ENCODE measurements around the gene GDF10. TPM values are rescaled to one million over a fixed set of nuclear protein-coding genes. Genes with fewer than 3 reads are reported as not detected.

GDF10 gene
- total RNA-seq, 1 donor from 2014 or later: not detected

DNA sequence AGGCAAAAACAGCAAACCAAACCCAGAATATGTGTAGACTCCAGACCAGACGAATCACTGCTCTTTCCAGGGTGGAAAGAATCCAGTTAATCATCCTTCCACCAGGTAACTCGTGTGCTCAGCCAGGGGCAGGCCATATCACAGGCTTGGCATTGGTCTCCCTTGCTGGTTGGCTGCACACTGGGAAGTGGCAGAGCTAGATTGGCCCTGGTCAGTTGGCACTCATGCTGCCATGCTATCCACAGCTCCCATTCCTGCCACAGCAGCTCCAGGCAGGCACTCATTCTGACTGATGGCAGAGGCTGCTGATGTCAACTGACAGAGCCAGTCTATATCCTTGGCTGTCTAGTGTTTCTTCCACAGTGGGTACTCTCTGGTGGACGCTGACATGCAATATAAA lies 9.7 kb upstream of the GDF10 start:
- intact Hi-C loops (cut with micrococcal nuclease): no loop called here

DNA sequence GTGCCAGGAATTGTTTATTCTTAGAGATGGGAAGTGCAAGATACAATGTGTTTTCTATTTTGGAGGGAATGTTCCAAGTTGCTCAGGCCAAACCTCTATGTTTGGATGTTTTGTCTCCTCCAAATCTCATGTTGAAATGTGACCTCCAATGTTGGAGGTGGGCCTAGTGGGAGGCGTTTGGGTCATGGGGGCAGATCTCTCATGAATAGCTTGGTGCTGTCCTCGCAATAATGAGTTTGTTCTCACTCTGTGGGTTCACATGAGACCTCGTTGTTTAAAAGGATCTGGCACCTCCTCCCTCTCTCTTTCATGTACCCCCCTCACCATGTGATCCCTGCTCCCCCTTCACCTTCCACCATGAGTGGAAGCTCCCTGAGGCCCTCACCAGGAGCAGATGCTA lies 8.3 kb upstream of the GDF10 start:
- intact Hi-C loops (cut with micrococcal nuclease): no loop called here

DNA sequence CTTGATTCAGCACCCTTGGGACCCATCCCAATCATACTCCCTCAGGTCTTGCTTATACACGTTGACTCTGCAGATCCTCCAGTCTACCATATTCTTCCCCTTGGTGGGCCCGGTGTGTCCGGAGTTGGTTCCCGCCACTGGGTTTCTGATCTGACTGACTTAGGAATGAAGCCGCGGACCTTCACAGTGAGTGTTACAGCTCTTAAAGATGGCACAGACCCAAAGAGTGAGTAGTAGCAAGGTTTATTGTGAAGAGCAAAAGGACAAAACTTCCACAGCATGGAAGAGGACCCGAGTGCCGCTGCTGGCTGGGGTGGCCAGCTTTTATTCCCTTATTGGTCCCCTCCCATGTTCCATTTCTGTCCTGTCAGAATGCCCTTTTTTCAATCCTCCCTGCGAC lies 5.9 kb upstream of the GDF10 start:
- intact Hi-C loops (cut with micrococcal nuclease): no loop called here

GRCh38 chr10:47294501-47294900 lies 5.5 kb upstream of the GDF10 start:
- intact Hi-C loops (cut with micrococcal nuclease): no loop called here

DNA sequence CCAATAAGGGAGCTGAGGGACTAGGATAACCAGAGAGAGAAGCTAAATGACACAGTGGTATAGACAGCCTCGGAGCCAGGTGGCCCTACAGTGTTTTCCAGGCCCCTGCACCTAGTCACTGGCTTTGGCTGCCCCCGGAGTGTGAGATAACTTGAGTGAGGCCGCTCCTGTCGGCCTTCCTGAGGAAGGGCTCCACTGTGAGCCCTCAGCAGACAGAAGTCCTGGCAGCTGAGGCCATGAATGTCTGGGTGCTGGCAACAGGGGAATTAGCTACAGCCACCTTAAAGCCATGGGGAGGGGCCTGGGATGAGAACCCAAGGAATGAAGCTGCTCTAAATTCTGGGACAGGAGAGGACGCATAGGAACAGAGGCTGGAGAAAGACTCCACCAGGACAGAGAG lies 4.6 kb upstream of the GDF10 start:
- intact Hi-C loops (cut with micrococcal nuclease): no loop called here

GRCh38 chr10:47296156-47296894 lies 3.7 kb upstream of the GDF10 start:
- intact Hi-C loops (cut with micrococcal nuclease): no loop called here

GRCh38 chr10:47296941-47297340 lies 3.1 kb upstream of the GDF10 start:
- intact Hi-C loops (cut with micrococcal nuclease): no loop called here

DNA sequence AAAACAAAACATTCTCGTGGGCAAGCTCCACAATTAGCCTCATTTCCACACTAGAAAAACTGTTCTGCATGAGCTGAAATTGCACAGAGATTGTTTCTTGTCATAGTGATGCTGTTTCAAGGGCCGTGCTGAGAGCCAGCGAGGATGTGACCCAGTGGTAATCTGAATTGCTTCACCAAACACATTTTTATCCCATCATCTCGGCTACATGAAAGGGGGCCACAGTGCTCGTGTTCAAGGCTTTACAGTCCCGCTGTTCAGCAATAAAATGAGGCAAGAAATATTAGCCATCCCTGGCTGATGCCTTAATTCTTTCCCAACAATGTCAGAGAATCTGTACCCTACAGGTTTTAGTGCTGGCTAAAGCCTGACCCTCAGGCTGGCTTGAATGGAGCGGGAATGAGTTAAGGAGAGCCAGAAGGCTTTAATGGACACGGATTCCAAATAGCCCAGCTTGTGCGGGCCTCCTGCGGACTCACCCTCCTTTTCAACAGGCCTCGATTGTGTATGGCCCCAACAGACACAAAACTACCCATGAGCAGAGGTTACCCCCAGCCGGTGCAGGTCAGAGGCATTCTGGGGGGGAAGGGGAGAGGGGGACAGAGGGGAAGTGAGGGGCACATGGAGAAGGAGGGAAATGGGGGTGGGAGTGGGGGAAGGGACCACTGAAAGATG lies 2.0 kb upstream of the GDF10 start:
- intact Hi-C loops (cut with micrococcal nuclease): no loop called here

DNA sequence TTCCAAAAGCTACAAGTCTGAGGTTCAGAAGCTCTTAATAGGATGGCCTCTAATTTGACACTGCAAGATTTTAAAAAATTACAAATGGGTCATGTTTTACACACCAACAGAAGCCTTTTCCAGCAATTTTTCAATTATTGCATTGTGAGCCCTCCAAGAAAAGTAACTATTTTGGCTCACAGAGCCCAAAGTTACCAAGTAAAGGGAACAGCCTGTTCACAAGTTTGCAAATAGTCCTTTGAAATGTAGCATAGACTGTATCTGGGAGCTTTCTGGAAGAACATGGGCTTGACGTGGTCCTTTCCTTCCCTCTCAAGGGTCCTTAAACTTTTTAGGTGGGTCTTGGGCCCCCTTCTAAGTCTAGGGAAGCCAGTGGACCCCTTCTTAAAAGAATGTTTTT lies 1.3 kb upstream of the GDF10 start:
- intact Hi-C loops (cut with micrococcal nuclease): no loop called here

GRCh38 chr10:47300429-47300931 lies 483 bp downstream of the GDF10 start:
- intact Hi-C loops (cut with micrococcal nuclease): no loop called here

GRCh38 chr10:47301833-47302232 lies 1.8 kb downstream of the GDF10 start:
- intact Hi-C loops (cut with micrococcal nuclease): no loop called here

- intact Hi-C loops (cut with micrococcal nuclease): no loop called here
Observed at GRCh38 chr10:47303105-47303504, 3.1 kb downstream of the GDF10 start.

DNA sequence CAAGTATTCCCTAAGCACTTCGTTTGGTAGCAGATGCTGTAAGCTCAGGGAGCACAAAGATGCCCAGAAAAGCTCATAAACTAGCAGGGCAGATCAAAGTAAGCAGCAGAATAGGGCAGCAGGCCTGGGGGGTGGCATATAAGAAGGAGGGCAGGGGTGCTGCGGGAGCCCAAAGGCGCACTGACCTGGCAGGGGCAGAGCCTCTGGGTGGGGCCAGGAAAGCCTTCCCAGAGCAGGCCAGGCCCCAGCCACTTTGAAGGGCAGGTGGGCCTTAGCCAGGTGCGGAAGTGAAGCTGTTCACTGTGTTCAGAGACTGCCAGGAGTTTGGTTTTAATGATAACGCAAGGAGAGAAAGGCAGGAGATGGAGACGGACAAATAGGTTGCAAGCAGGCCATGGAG lies 3.9 kb downstream of the GDF10 start:
- intact Hi-C loops (cut with micrococcal nuclease): no loop called here

DNA sequence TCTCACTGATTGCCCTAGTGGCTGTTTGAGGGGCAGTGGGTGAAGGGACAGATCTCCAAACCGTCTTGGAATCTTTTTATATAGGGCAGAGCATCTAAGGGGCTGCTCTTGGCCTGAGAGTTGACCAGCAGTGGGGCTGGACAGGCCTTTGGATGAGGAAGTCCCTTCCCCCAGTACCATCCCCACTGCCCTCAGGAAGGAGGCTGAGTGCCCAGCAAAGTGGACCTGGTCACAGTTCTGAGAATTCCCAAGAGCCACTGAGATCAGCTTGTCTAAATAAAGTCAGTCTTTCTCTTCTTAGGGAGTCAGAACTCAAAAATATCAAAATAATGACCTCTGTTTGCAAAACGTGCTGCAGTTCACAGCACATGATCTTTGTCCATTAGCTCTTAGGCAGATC lies 5.6 kb downstream of the GDF10 start:
- intact Hi-C loops (cut with micrococcal nuclease): no loop called here

GRCh38 chr10:47306387-47307210 lies 6.6 kb downstream of the GDF10 start:
- intact Hi-C loops (cut with micrococcal nuclease): no loop called here

- intact Hi-C loops (cut with micrococcal nuclease): no loop called here
Observed at GRCh38 chr10:47307381-47307780, 7.4 kb downstream of the GDF10 start.

DNA sequence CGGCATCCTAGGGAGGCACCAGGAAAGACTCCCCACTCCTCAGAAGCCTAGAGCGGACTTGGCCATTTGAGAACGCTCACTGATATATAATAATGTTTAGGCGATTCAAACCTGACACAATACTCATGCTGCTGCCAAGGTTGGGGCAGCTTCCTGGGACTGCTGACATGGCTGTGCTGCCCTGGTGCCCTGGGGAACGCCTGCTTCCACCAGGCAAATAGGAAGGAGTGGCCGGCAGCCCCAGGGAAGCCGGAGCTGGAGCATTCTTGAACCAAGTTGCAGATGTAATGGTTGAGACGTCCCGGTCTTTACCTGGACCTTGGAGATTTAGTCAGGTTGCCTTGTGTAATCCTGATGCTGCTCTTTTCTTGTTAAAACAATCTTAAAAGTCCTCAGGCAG lies 8.8 kb downstream of the GDF10 start:
- intact Hi-C loops (cut with micrococcal nuclease): no loop called here

- intact Hi-C loops (cut with micrococcal nuclease): loop anchor here (10.0 kb wide), 1 partner anchor 145 kb away; no protein-coding TSS in a partner anchor
Observed at GRCh38 chr10:47309408-47310089, 9.6 kb downstream of the GDF10 start.

DNA sequence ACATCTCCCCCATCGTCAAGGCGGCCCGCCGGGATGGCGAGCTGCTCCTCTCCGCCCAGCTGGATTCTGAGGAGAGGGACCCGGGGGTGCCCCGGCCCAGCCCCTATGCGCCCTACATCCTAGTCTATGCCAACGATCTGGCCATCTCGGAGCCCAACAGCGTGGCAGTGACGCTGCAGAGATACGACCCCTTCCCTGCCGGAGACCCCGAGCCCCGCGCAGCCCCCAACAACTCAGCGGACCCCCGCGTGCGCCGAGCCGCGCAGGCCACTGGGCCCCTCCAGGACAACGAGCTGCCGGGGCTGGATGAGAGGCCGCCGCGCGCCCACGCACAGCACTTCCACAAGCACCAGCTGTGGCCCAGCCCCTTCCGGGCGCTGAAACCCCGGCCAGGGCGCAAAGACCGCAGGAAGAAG lies 10.1 kb downstream of the GDF10 start:
- intact Hi-C loops (cut with micrococcal nuclease): loop anchor here (10.0 kb wide), 1 partner anchor 145 kb away; no protein-coding TSS in a partner anchor

GRCh38 chr10:47311193-47311931 lies 11.4 kb downstream of the GDF10 start:
- intact Hi-C loops (cut with micrococcal nuclease): loop anchor here (10.0 kb wide), 1 partner anchor 147 kb away; no protein-coding TSS in a partner anchor

Data from T-helper 2 cell treated with Interferon-gamma antibody and Interleukin-4, amounts not matched to agents 100 ng/mL and 5 ng/mL, for 36 hours (primary cell).